ENCODE data around the gene CDV3.

Gene CDV3

GRCh38 chr3:133561679-133562078 lies 11.8 kb upstream of the CDV3 start:
- no peak for ATAC-seq
- no peak for TF ChIP-seq ZNF8 (CRISPR knock-in tag; IDR thresholded peaks at IDR 0.05)
- no peak for TF ChIP-seq ZNF70 (CRISPR knock-in tag; IDR thresholded peaks at IDR 0.05)
- TF ChIP-seq SNAI2 (CRISPR knock-in tag; IDR thresholded peaks at IDR 0.05) = no peak
- TF ChIP-seq TSHZ2 (CRISPR knock-in tag; IDR thresholded peaks at IDR 0.05) = no peak
- no peak for TF ChIP-seq ZFP30 (CRISPR knock-in tag; IDR thresholded peaks at IDR 0.05)
- TF ChIP-seq TOX (CRISPR knock-in tag; IDR thresholded peaks at IDR 0.05; ENCODE audit: borderline replicate concordance) = no peak
- no peak for TF ChIP-seq POU6F1 (CRISPR knock-in tag; IDR thresholded peaks at IDR 0.05; ENCODE audit: borderline replicate concordance, low read depth)
- no peak for TF ChIP-seq CREB5 (CRISPR knock-in tag; IDR thresholded peaks at IDR 0.05; ENCODE audit: low read depth)
- no peak for TF ChIP-seq ZNF565 (CRISPR knock-in tag; conservative IDR thresholded peaks at IDR 0.05; ENCODE audit: low read depth)
- no peak for TF ChIP-seq OSR1 (CRISPR knock-in tag; IDR thresholded peaks at IDR 0.05)
- no peak for TF ChIP-seq PPARA (CRISPR knock-in tag; IDR thresholded peaks at IDR 0.05; ENCODE audit: borderline replicate concordance)
- no peak for TF ChIP-seq ZFP3 (CRISPR knock-in tag; IDR thresholded peaks at IDR 0.05)
- TF ChIP-seq TCF4 (CRISPR knock-in tag; IDR thresholded peaks at IDR 0.05; ENCODE audit: borderline replicate concordance) = no peak

- no peak for ATAC-seq
- no peak for TF ChIP-seq ESRRG (CRISPR knock-in tag; IDR thresholded peaks at IDR 0.05)
- TF ChIP-seq OSR1 (CRISPR knock-in tag; IDR thresholded peaks at IDR 0.05) = no peak
- no peak for TF ChIP-seq ZNF70 (CRISPR knock-in tag; IDR thresholded peaks at IDR 0.05)
- no peak for TF ChIP-seq CREB5 (CRISPR knock-in tag; IDR thresholded peaks at IDR 0.05; ENCODE audit: low read depth)
- TF ChIP-seq TOX (CRISPR knock-in tag; IDR thresholded peaks at IDR 0.05; ENCODE audit: borderline replicate concordance) = no peak
- no peak for TF ChIP-seq POU6F1 (CRISPR knock-in tag; IDR thresholded peaks at IDR 0.05; ENCODE audit: borderline replicate concordance, low read depth)
- TF ChIP-seq BACH2 (CRISPR knock-in tag; IDR thresholded peaks at IDR 0.05; ENCODE audit: borderline replicate concordance) = no peak
- TF ChIP-seq ZNF8 (CRISPR knock-in tag; IDR thresholded peaks at IDR 0.05) = no peak
- TF ChIP-seq CSDC2 (CRISPR knock-in tag; IDR thresholded peaks at IDR 0.05) = no peak
- TF ChIP-seq SNAI2 (CRISPR knock-in tag; IDR thresholded peaks at IDR 0.05) = no peak
- TF ChIP-seq RARB (CRISPR knock-in tag; IDR thresholded peaks at IDR 0.05) = no peak
- TF ChIP-seq CSRNP3 (CRISPR knock-in tag; IDR thresholded peaks at IDR 0.05) = no peak
Measured at GRCh38 chr3:133562376-133562775, 11.1 kb upstream of the CDV3 start.

GRCh38 chr3:133563186-133563591 lies 10.3 kb upstream of the CDV3 start:
- peak; percentile 89 for ATAC-seq
- no peak for TF ChIP-seq ZFP3 (CRISPR knock-in tag; IDR thresholded peaks at IDR 0.05)
- no peak for TF ChIP-seq ARNTL (CRISPR knock-in tag; IDR thresholded peaks at IDR 0.05; ENCODE audit: borderline replicate concordance, low read depth)
- no peak for TF ChIP-seq BACH2 (CRISPR knock-in tag; IDR thresholded peaks at IDR 0.05; ENCODE audit: borderline replicate concordance)
- no peak for TF ChIP-seq GLIS3 (CRISPR knock-in tag; IDR thresholded peaks at IDR 0.05)
- no peak for TF ChIP-seq CREB5 (CRISPR knock-in tag; IDR thresholded peaks at IDR 0.05; ENCODE audit: low read depth)
- TF ChIP-seq ESRRG (CRISPR knock-in tag; IDR thresholded peaks at IDR 0.05) = no peak

All from SK-N-SH treated with all-trans-retinoic acid at 6 μM for 48 hours (cell line).